Measurements from ENCODE around the gene FAM131B.

The FAM131B gene

GRCh38 chr7:143321734-143322133, 40.8 kb downstream of the FAM131B start:
- Histone ChIP-seq H3K9ac (ENCODE audit: low read depth in 1 of 2, low read length in 2 of 2) (no peak overlapping the region), H3K4me1 (ENCODE audit: control insufficient read depth in 1 of 2, insufficient read depth in 2 of 2, low read length in 2 of 2) (peaks cover 19 to 24% of the 10 kb centered on the region in 2 donors), H3K27me3 (ENCODE audit: control insufficient read depth in 1 of 2, insufficient read depth in 2 of 2, low read length in 2 of 2) (no peaks in the 10 kb centered on the region), H3K4me3 (ENCODE audit: low read depth in 1 of 2, low read length in 2 of 2) (no peak overlapping the region), H3K36me3 (ENCODE audit: control insufficient read depth in 1 of 2, insufficient read depth in 2 of 2, low read length in 2 of 2) (no peaks in the 10 kb centered on the region), H3K9me3 (ENCODE audit: control insufficient read depth in 1 of 2, low read length in 2 of 2) (no peaks in the 10 kb centered on the region), H3K27ac (ENCODE audit: low read depth, low read length) (no peak overlapping the region)

DNA sequence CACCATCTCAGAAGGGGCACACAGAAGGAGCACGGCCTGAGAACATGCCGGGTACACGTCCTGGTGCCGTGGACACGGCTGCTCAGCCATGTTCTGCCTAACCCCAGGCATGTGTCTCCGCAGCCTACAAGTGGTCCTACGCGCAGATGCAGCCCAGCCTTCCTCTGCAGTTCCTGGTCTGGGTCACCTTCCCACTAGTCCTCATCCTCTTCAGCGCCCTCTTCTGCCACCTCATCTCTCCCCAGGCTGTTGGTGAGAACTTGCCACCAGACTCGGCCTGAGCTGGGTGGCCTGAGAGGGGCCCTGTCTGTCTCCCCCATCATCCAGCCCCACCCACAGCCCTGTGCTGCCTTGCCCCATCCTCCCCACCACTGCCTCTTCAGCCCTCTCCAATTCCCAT, 41.3 kb downstream of the FAM131B start:
- H3K9me3 ChIP-seq (ENCODE audit: control insufficient read depth in 1 of 2, low read length in 2 of 2): no peaks in the 10 kb centered on the region

DNA sequence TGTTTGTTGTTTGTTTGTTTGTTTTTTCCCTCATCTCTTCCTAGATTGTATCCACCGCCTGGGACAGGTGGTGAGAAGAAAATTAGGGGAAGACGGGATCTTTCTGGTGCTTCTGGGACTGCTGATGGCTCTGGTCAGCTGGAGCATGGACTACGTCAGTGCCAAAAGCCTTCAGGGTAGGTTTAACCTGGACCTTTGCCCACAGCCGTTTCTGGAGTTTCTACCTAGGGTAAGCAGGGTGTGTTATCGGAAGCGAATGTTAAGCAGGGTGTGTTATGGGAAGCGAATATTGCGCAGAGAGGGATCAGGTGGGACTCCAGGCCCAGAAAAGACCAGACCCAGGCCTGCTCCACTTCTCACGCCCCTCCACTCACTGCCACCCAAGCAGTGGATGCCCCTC, 41.9 kb downstream of the FAM131B start:
- peaks cover 19 to 24% of the 10 kb centered on the region in 2 donors for H3K4me1 ChIP-seq (ENCODE audit: control insufficient read depth in 1 of 2, insufficient read depth in 2 of 2, low read length in 2 of 2)
- no peak overlapping the region for H3K27ac ChIP-seq (ENCODE audit: low read depth, low read length)
- H3K9ac ChIP-seq (ENCODE audit: low read depth in 1 of 2, low read length in 2 of 2): peak overlapping the region in 1 of 2 donors; percentile 49
- no peaks in the 10 kb centered on the region for H3K9me3 ChIP-seq (ENCODE audit: control insufficient read depth in 1 of 2, low read length in 2 of 2)
- no peak overlapping the region for H3K4me3 ChIP-seq (ENCODE audit: low read depth in 1 of 2, low read length in 2 of 2)
- H3K36me3 ChIP-seq (ENCODE audit: control insufficient read depth in 1 of 2, insufficient read depth in 2 of 2, low read length in 2 of 2): no peaks in the 10 kb centered on the region
- H3K27me3 ChIP-seq (ENCODE audit: control insufficient read depth in 1 of 2, insufficient read depth in 2 of 2, low read length in 2 of 2): no peaks in the 10 kb centered on the region

More for the DNA sequence above, 41.3 kb downstream of the FAM131B start:
- Histone ChIP-seq H3K4me3 (ENCODE audit: low read depth in 1 of 2, low read length in 2 of 2) (peak overlapping the region in 1 of 2 donors; percentile 9), H3K36me3 (ENCODE audit: control insufficient read depth in 1 of 2, insufficient read depth in 2 of 2, low read length in 2 of 2) (no peaks in the 10 kb centered on the region), H3K27me3 (ENCODE audit: control insufficient read depth in 1 of 2, insufficient read depth in 2 of 2, low read length in 2 of 2) (no peaks in the 10 kb centered on the region), H3K9ac (ENCODE audit: low read depth in 1 of 2, low read length in 2 of 2) (peak overlapping the region in 1 of 2 donors; percentile 49), H3K27ac (ENCODE audit: low read depth, low read length) (no peak overlapping the region), H3K4me1 (ENCODE audit: control insufficient read depth in 1 of 2, insufficient read depth in 2 of 2, low read length in 2 of 2) (peaks cover 19 to 24% of the 10 kb centered on the region in 2 donors)

DNA sequence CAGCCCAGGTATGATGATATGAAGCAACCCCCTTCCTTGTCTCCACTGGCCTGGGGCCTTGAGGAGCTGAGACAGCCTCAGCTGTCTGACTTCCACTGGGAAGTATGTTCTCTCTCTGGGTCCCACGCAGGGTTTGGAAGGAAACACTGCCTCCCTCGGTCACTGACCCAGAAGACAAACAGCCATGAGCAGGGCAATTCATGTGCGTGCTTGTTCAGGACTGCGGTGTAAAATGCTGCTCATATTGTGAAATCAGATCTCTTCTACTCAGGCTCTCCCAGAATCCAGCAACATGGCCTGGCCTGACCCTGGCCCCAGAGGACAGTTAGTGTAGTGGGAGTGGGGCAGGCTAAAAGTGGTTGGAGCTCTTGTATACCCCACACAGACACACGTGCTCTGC, 43.9 kb downstream of the FAM131B start:
- Histone ChIP-seq H3K27ac (ENCODE audit: low read depth, low read length) (no peak overlapping the region), H3K27me3 (ENCODE audit: control insufficient read depth in 1 of 2, insufficient read depth in 2 of 2, low read length in 2 of 2) (no peaks in the 10 kb centered on the region)

GRCh38 chr7:143316492-143316891, 46.0 kb downstream of the FAM131B start:
- no peak overlapping the region for H3K27ac ChIP-seq (ENCODE audit: low read depth, low read length)
- H3K27me3 ChIP-seq (ENCODE audit: control insufficient read depth in 1 of 2, insufficient read depth in 2 of 2, low read length in 2 of 2): no peaks in the 10 kb centered on the region
- H3K4me3 ChIP-seq (ENCODE audit: low read depth in 1 of 2, low read length in 2 of 2): no peak overlapping the region
- peaks cover 14 to 16% of the 10 kb centered on the region in 2 donors for H3K4me1 ChIP-seq (ENCODE audit: control insufficient read depth in 1 of 2, insufficient read depth in 2 of 2, low read length in 2 of 2)
- H3K9me3 ChIP-seq (ENCODE audit: control insufficient read depth in 1 of 2, low read length in 2 of 2): no peaks in the 10 kb centered on the region
- no peaks in the 10 kb centered on the region for H3K36me3 ChIP-seq (ENCODE audit: control insufficient read depth in 1 of 2, insufficient read depth in 2 of 2, low read length in 2 of 2)
- no peak overlapping the region for H3K9ac ChIP-seq (ENCODE audit: low read depth in 1 of 2, low read length in 2 of 2)

More for the DNA sequence above, 43.9 kb downstream of the FAM131B start:
- Histone ChIP-seq H3K36me3 (ENCODE audit: control insufficient read depth in 1 of 2, insufficient read depth in 2 of 2, low read length in 2 of 2) (no peaks in the 10 kb centered on the region), H3K4me3 (ENCODE audit: low read depth in 1 of 2, low read length in 2 of 2) (no peak overlapping the region), H3K9me3 (ENCODE audit: control insufficient read depth in 1 of 2, low read length in 2 of 2) (no peaks in the 10 kb centered on the region), H3K4me1 (ENCODE audit: control insufficient read depth in 1 of 2, insufficient read depth in 2 of 2, low read length in 2 of 2) (peaks cover 19% of the 10 kb centered on the region in 2 donors), H3K9ac (ENCODE audit: low read depth in 1 of 2, low read length in 2 of 2) (no peak overlapping the region)

DNA sequence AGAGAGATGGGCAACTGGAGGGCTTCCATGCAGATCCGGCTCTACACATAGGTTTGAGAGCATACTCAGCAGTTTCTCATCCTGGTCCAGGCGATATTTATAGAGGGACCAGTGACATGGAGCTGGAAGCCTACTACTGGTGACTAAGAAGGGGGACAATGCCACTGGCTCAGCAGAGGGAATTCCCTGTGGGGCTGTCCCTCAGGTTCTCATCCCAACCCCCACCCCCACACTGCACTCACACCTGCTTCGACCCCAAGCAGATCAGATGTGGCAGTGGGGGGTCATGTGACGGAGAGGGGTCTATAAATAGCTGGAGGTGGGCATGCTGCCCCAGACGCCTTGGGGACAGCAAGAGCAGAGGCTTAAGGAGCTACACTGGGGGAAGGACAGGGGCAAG, 46.7 kb downstream of the FAM131B start, which contains the start of gene CLCN1:
Gene CLCN1, plus strand, starts transcription at position 336 of the 400 bp plus-strand sequence. CDS start 102 bp downstream, outside the sequence.
- Histone ChIP-seq H3K27me3 (ENCODE audit: control insufficient read depth in 1 of 2, insufficient read depth in 2 of 2, low read length in 2 of 2) (no peaks in the 10 kb centered on the region), H3K27ac (ENCODE audit: low read depth, low read length) (no peak within 1 kb of the TSS), H3K9ac (ENCODE audit: low read depth in 1 of 2, low read length in 2 of 2) (no peak within 1 kb of the TSS), H3K9me3 (ENCODE audit: control insufficient read depth in 1 of 2, low read length in 2 of 2) (no peaks in the 10 kb centered on the region), H3K36me3 (ENCODE audit: control insufficient read depth in 1 of 2, insufficient read depth in 2 of 2, low read length in 2 of 2) (no peaks in the 10 kb centered on the region), H3K4me3 (ENCODE audit: low read depth in 1 of 2, low read length in 2 of 2) (no peak within 1 kb of the TSS), H3K4me1 (ENCODE audit: control insufficient read depth in 1 of 2, insufficient read depth in 2 of 2, low read length in 2 of 2) (peaks cover 7 to 10% of the 10 kb centered on the region in 2 donors)

DNA sequence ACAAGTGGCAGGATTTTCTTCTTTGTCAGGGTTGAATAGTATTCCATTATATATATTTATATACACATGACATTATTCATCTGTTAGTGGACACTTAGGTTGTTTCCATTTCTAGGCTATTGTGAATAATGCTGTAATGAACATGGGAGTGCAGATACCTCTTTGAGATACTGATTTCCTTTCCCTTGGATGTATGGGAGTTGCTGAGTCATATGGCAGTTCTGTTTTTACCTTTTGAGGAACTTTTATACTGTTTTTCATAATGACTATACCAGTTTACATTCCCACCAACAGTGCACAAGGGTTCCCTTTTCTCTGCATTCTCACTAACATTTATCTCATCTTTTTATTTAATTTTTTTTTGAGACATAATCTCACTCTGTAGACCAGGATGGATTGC, 48.4 kb downstream of the FAM131B start:
- Histone ChIP-seq H3K9ac (ENCODE audit: low read depth in 1 of 2, low read length in 2 of 2) (no peak overlapping the region), H3K27me3 (ENCODE audit: control insufficient read depth in 1 of 2, insufficient read depth in 2 of 2, low read length in 2 of 2) (no peaks in the 10 kb centered on the region), H3K9me3 (ENCODE audit: control insufficient read depth in 1 of 2, low read length in 2 of 2) (no peaks in the 10 kb centered on the region)

GRCh38 chr7:143308632-143309031, 53.9 kb downstream of the FAM131B start:
- Histone ChIP-seq H3K27ac (ENCODE audit: low read depth, low read length) (no peak overlapping the region), H3K4me3 (ENCODE audit: low read depth in 1 of 2, low read length in 2 of 2) (no peak overlapping the region), H3K9me3 (ENCODE audit: control insufficient read depth in 1 of 2, low read length in 2 of 2) (no peaks in the 10 kb centered on the region), H3K4me1 (ENCODE audit: control insufficient read depth in 1 of 2, insufficient read depth in 2 of 2, low read length in 2 of 2) (peaks cover 8 to 11% of the 10 kb centered on the region in 2 donors), H3K36me3 (ENCODE audit: control insufficient read depth in 1 of 2, insufficient read depth in 2 of 2, low read length in 2 of 2) (peaks cover 27 to 38% of the 10 kb centered on the region in 2 donors), H3K27me3 (ENCODE audit: control insufficient read depth in 1 of 2, insufficient read depth in 2 of 2, low read length in 2 of 2) (no peaks in the 10 kb centered on the region), H3K9ac (ENCODE audit: low read depth in 1 of 2, low read length in 2 of 2) (no peak overlapping the region)

More for the DNA sequence above, 48.4 kb downstream of the FAM131B start:
- Histone ChIP-seq H3K4me3 (ENCODE audit: low read depth in 1 of 2, low read length in 2 of 2) (no peak overlapping the region), H3K4me1 (ENCODE audit: control insufficient read depth in 1 of 2, insufficient read depth in 2 of 2, low read length in 2 of 2) (peaks cover 2 to 4% of the 10 kb centered on the region in 2 donors), H3K27ac (ENCODE audit: low read depth, low read length) (no peak overlapping the region), H3K36me3 (ENCODE audit: control insufficient read depth in 1 of 2, insufficient read depth in 2 of 2, low read length in 2 of 2) (no peaks in the 10 kb centered on the region)

DNA sequence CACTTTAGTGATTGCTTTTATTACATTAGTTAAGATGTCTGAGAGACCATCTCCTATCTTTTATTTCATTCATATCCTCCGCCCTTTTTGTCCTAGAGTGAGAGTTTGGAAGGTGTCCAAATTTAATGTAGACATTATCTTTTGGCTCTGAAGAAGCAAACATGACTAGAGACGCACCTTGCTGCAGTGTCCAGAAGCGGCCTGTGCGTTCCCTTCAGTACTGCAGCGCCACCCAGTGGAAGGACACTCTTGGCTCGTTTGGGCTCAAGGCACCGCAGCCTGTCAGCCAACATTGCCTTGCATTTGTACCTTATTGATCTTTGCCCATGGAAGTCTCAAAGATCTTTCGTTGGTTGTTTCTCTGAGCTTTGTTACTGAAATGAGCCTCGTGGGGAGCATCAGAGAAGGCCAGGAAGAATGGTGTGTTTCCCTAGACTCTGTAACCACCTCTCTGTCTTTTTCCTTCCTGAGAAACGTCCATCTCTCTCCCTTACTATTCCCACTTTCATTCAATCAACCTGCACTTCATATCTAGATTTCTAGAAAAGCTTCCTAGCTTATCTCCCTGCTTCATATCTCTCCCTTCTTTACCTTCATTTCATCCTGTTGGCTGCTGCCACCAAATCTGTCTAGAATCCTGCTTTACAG, 57.0 kb downstream of the FAM131B start:
- Histone ChIP-seq H3K36me3 (ENCODE audit: control insufficient read depth in 1 of 2, insufficient read depth in 2 of 2, low read length in 2 of 2) (peaks cover 50 to 66% of the 10 kb centered on the region in 2 donors), H3K4me3 (ENCODE audit: low read depth in 1 of 2, low read length in 2 of 2) (peak overlapping the region in 1 of 2 donors; percentile 18), H3K9me3 (ENCODE audit: control insufficient read depth in 1 of 2, low read length in 2 of 2) (no peaks in the 10 kb centered on the region), H3K4me1 (ENCODE audit: control insufficient read depth in 1 of 2, insufficient read depth in 2 of 2, low read length in 2 of 2) (peaks cover 8 to 11% of the 10 kb centered on the region in 2 donors), H3K9ac (ENCODE audit: low read depth in 1 of 2, low read length in 2 of 2) (peak overlapping the region in 1 of 2 donors; percentile 27), H3K27ac (ENCODE audit: low read depth, low read length) (no peak overlapping the region), H3K27me3 (ENCODE audit: control insufficient read depth in 1 of 2, insufficient read depth in 2 of 2, low read length in 2 of 2) (no peaks in the 10 kb centered on the region)

- Histone ChIP-seq H3K9me3 (ENCODE audit: control insufficient read depth in 1 of 2, low read length in 2 of 2) (no peaks in the 10 kb centered on the region), H3K4me1 (ENCODE audit: control insufficient read depth in 1 of 2, insufficient read depth in 2 of 2, low read length in 2 of 2) (peaks cover 8 to 14% of the 10 kb centered on the region in 2 donors), H3K4me3 (ENCODE audit: low read depth in 1 of 2, low read length in 2 of 2) (no peak overlapping the region), H3K36me3 (ENCODE audit: control insufficient read depth in 1 of 2, insufficient read depth in 2 of 2, low read length in 2 of 2) (peaks cover 56 to 72% of the 10 kb centered on the region in 2 donors), H3K27me3 (ENCODE audit: control insufficient read depth in 1 of 2, insufficient read depth in 2 of 2, low read length in 2 of 2) (no peaks in the 10 kb centered on the region), H3K9ac (ENCODE audit: low read depth in 1 of 2, low read length in 2 of 2) (no peak overlapping the region), H3K27ac (ENCODE audit: low read depth, low read length) (no peak overlapping the region)
Measured at GRCh38 chr7:143304938-143305337, 57.6 kb downstream of the FAM131B start.

All from duodenal mucosa (tissue), 2 donors.